ENCODE data around the gene HNRNPF.

HNRNPF gene

DNA sequence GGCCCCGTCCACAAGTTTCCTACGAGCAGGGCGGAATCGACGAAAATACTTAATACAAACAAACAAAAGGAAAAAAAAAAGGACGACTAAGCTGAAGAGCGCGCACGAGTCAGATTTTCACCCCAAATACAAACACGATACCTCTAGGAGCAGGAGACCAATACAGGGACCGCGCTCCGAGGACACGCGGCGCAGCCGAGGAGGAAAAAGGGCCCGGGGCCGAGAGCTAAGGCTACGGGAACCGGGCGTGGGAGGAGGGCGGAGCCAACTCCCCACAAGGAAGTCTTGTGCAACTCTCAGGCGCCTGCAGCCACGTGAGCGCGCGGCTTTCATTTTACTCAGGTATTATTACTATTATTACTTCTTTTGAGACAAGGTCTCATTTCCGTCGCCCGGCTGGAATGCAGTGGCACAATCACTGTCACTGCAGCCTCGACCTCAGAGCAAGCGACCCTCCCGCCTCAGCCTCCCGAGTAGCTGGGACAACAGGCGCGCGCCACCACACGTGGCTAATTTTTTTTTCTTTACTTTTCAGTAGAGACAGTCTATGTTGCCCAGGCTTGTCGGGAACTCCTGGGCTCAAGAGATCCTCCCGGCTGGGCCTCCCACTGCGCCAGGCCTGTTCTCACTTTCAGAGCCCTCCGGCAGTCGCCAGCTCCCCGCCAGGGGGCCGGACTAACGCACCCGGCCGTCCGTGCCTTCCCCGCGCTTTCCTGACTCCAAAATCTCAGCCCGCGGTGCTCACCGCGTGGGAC is 1.2 kb downstream of the HNRNPF start:
- TF ChIP-seq CTCF (IDR thresholded peaks at IDR 0.05; ENCODE audit: borderline replicate concordance, insufficient read depth, low read depth, low read length): peak; percentile 47; the same call in 1 of the 2 replicates
- H3K4me3 ChIP-seq (ENCODE audit: low read depth, low read length): peak overlapping the region; percentile 95

- peak overlapping the region; percentile 95 for H3K4me3 ChIP-seq (ENCODE audit: low read depth, low read length)
- no peak for TF ChIP-seq CTCF (IDR thresholded peaks at IDR 0.05; ENCODE audit: borderline replicate concordance, insufficient read depth, low read depth, low read length)
These were observed 1.8 kb downstream of the HNRNPF start for GRCh38 chr10:43407148-43407575.

DNA sequence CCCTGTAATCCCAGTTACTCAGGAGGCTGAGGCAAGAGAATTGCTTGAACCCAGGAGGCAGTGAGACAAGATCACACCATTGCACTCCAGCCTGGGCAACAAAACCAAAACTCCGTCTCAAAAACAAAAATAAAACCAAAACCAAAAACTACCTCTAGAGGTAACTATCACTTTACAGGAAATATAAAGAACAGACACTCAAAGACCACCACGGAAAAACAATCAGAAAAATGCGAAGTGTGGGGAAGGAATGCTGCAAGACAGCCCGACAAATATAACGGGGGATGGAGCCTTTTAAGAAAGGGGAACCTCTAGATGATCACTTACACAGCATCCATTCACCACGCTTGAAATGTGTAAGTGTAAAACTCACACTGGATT is 4.3 kb downstream of the HNRNPF start:
- H3K4me3 ChIP-seq (ENCODE audit: low read depth, low read length): peak overlapping the region; percentile 44
- TF ChIP-seq CTCF (IDR thresholded peaks at IDR 0.05; ENCODE audit: borderline replicate concordance, insufficient read depth, low read depth, low read length): no peak

DNA sequence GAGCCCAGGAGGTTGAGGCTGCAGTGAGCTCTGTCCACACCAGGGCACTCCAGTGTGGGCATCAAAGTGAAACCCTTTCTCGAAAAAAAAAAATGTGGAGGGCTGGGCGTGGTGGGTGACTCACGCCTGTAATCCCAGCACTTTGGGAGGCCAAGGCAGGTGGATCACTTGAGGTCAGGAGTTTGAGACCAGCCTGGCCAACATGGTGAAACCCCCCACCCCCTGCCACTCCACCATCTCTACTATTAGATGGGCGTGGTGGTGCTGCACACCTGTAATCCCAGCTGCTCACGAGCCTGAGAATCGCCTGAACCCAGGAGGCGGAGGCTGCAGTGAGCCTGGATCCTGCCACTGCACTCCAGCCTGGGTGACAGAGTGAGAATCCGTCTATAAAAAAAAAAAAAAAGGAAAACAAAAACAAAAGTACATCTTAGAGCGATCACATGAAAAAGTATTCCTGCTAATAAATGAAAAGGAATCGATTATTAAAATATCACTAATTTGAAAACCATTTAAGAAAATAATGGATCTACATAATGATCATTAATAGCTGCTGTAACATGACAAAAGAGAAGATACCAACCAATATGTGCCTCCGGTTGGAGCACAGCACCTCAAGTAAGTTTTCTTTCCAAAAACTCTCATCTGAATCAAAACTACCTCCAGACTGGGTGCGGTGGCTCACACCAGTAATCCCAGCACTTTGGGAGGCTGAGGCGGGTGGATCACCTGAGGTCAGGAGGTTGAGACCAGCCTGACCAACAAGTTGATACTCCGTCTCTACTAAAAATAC is 4.9 kb downstream of the HNRNPF start:
- H3K4me3 ChIP-seq (ENCODE audit: low read depth, low read length): peak overlapping the region; percentile 44
- no peak for TF ChIP-seq CTCF (IDR thresholded peaks at IDR 0.05; ENCODE audit: borderline replicate concordance, insufficient read depth, low read depth, low read length)

GRCh38 chr10:43402880-43403452 is 6.0 kb downstream of the HNRNPF start:
- no peak for TF ChIP-seq CTCF (IDR thresholded peaks at IDR 0.05; ENCODE audit: borderline replicate concordance, insufficient read depth, low read depth, low read length)
- no peak overlapping the region for H3K4me3 ChIP-seq (ENCODE audit: low read depth, low read length)

- TF ChIP-seq CTCF (IDR thresholded peaks at IDR 0.05; ENCODE audit: borderline replicate concordance, insufficient read depth, low read depth, low read length): no peak
- H3K4me3 ChIP-seq (ENCODE audit: low read depth, low read length): no peak overlapping the region
These were observed 6.8 kb downstream of the HNRNPF start for GRCh38 chr10:43402176-43402575.

Data from GM12875 (cell line).